ENCODE results near the gene PRKX. TPM values are rescaled to one million over a fixed set of nuclear protein-coding genes. Genes with fewer than 3 reads are reported as not detected.
"Not testable (repeated sequence)": the region's sequence is repeated elsewhere in the genome, so short reads cannot be mapped to it uniquely, and the experiment has no call there.

PRKX gene
- total RNA-seq, 2 donors from 2014 or later: 32.4 to 38.2 TPM

DNA sequence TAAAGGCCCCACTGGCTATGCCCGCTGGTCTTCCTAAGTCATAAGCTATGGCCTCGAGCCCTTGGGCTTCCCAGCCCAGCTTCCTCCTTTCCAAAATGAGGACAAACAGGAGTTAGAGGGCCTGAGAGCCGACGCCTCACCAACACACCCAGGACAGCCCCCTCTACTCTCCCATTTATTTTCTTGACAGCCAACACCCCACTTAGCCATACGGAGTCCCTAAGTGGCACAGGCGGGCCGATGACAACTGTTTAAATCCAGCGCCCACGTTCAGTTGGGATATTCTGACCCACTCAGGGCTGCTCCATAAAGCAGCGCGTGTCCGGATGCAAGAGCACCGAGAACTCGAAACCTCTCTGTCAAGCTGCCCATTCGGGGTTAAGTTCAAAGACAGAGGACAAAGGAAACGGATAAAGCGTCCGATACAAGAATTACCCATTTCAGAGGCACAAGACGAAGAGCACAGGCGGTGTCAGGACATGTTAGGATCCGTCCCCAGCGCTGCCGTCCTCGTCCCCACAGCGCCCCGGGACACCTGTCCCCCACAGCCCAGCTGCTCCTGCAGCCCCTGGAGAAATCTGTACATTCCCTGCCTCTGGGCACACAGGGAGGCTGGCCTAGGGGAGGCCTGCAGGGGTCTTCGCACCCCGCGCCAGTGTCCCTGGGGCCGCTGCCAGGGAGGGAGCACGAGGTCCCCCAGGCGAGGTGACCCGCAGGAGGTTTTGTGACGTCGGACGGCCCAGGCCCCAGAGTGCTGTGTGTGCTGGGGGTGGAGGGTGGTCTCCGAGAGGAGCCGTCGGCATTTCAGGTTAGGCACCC lies 1.2 kb downstream of the PRKX start:
- no peaks in the 10 kb centered on the region for H3K9me3 ChIP-seq
- no peaks in the 10 kb centered on the region for H3K36me3 ChIP-seq
- peak; percentile 40 for DNase-seq
- H3K9ac ChIP-seq (ENCODE audit: low read depth in 2 of 2, low read length in 2 of 2): peak overlapping the region; percentile 76 to 83
- H3K4me1 ChIP-seq: no peaks in the 10 kb centered on the region
- no peaks in the 10 kb centered on the region for H3K27me3 ChIP-seq
- intact Hi-C loops (cut with DNase I): no loop called here
- peak overlapping the region; percentile 66 for H3K27ac ChIP-seq
- TF ChIP-seq, protein P1, sequence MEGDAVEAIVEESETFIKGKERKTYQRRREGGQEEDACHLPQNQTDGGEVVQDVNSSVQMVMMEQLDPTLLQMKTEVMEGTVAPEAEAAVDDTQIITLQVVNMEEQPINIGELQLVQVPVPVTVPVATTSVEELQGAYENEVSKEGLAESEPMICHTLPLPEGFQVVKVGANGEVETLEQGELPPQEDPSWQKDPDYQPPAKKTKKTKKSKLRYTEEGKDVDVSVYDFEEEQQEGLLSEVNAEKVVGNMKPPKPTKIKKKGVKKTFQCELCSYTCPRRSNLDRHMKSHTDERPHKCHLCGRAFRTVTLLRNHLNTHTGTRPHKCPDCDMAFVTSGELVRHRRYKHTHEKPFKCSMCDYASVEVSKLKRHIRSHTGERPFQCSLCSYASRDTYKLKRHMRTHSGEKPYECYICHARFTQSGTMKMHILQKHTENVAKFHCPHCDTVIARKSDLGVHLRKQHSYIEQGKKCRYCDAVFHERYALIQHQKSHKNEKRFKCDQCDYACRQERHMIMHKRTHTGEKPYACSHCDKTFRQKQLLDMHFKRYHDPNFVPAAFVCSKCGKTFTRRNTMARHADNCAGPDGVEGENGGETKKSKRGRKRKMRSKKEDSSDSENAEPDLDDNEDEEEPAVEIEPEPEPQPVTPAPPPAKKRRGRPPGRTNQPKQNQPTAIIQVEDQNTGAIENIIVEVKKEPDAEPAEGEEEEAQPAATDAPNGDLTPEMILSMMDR (IDR thresholded peaks at IDR 0.05): no peak
- H3K4me3 ChIP-seq: peak overlapping the region; percentile 88

GRCh38 chrX:3711331-3711917 lies 2.0 kb downstream of the PRKX start:
- Histone ChIP-seq H3K4me3 (peak overlapping the region; percentile 88), H3K4me1 (no peaks in the 10 kb centered on the region), H3K27me3 (no peaks in the 10 kb centered on the region), H3K9ac (ENCODE audit: low read depth in 2 of 2, low read length in 2 of 2) (peak overlapping the region; percentile 76 to 83), H3K27ac (peak overlapping the region; percentile 66), H3K9me3 (no peaks in the 10 kb centered on the region), H3K36me3 (no peaks in the 10 kb centered on the region)
- DNase-seq: peak; percentile 55
- TF ChIP-seq, protein P1 (IDR thresholded peaks at IDR 0.05): no peak
- intact Hi-C loops (cut with DNase I): no loop called here

GRCh38 chrX:3707673-3708274 lies 5.7 kb downstream of the PRKX start:
- H3K9me3 ChIP-seq; H3K27me3 ChIP-seq; H3K4me3 ChIP-seq; intact Hi-C loops (cut with DNase I); H3K4me1 ChIP-seq; H3K27ac ChIP-seq; H3K36me3 ChIP-seq; H3K9ac ChIP-seq (ENCODE audit: low read depth in 2 of 2, low read length in 2 of 2): not testable (repeated sequence)
- peak; percentile 23 for DNase-seq

DNA sequence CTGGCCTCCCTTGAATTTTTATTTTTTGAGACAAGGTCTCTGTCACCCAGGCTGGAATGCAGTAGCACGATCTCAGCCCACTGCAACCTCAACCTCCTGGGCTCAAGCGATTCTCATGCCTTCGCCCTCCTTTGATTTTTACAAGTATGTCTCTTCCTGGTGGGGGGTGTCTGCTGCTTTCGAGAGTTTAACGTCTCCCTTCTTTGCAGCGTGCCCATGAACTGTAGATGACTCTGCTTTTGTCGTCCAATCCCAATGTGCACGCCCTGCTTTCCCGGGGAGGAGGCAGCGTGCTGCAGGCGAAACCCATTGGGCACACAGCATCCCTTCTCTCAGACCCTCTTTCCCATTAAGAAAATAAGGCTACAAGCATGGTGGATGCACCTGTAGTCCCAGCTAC lies 7.0 kb downstream of the PRKX start:
- intact Hi-C loops (cut with DNase I): no loop called here
- H3K4me3 ChIP-seq: no peak overlapping the region
- H3K4me1 ChIP-seq: no peaks in the 10 kb centered on the region
- no peak overlapping the region for H3K9ac ChIP-seq (ENCODE audit: low read depth in 2 of 2, low read length in 2 of 2)
- H3K27me3 ChIP-seq: no peaks in the 10 kb centered on the region
- H3K36me3 ChIP-seq: no peaks in the 10 kb centered on the region
- peak; percentile 55 for DNase-seq
- TF ChIP-seq, protein P1 (IDR thresholded peaks at IDR 0.05): no peak
- no peak overlapping the region for H3K27ac ChIP-seq
- H3K9me3 ChIP-seq: no peaks in the 10 kb centered on the region

- H3K4me1 ChIP-seq; H3K27ac ChIP-seq; H3K4me3 ChIP-seq; H3K27me3 ChIP-seq; DNase-seq; H3K9ac ChIP-seq (ENCODE audit: low read depth in 2 of 2, low read length in 2 of 2); intact Hi-C loops (cut with DNase I); H3K36me3 ChIP-seq; H3K9me3 ChIP-seq: not testable (repeated sequence)
These were observed 10.2 kb downstream of the PRKX start for GRCh38 chrX:3703251-3703650.

DNA sequence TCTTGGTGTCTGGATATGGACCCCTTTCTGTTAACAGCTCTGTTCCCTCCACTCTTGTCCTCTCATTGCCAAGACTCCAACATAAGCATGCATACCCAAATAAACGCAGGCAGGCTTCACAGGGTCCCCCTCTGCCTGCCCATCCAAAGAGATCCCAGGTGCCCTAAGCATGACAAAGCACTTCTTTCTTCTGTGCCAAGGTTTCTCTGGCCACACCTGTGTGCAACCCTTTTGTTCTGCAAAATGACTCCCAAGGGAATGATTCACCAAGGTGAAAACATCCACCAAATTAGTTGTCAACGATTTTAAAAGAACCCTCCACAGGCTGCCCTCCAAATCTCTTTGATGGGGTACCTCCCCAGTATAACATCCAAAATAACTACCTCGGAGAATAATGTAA lies 11.4 kb downstream of the PRKX start:
- DNase-seq; H3K36me3 ChIP-seq; H3K27ac ChIP-seq; H3K27me3 ChIP-seq; H3K4me3 ChIP-seq; H3K4me1 ChIP-seq; intact Hi-C loops (cut with DNase I); H3K9me3 ChIP-seq; H3K9ac ChIP-seq (ENCODE audit: low read depth in 2 of 2, low read length in 2 of 2): not testable (repeated sequence)

GRCh38 chrX:3701445-3701928 lies 12.0 kb downstream of the PRKX start:
- H3K27ac ChIP-seq; H3K36me3 ChIP-seq; H3K9ac ChIP-seq (ENCODE audit: low read depth in 2 of 2, low read length in 2 of 2); intact Hi-C loops (cut with DNase I); H3K9me3 ChIP-seq; H3K4me1 ChIP-seq; DNase-seq; H3K4me3 ChIP-seq; H3K27me3 ChIP-seq: not testable (repeated sequence)
